Measurements from ENCODE around the gene LMF1. TPM values are rescaled to one million over a fixed set of nuclear protein-coding genes. Genes with fewer than 3 reads are reported as not detected.

LMF1 gene
- total and polyA plus RNA-seq, 2 of the 13 experiments (the other 11 are each of a cell fraction or from before 2014, with no cell fraction given) = 6.8 to 8.5 TPM

- TF ChIP-seq HMGXB3 (CRISPR knock-in tag; IDR thresholded peaks at IDR 0.05; ENCODE audit: borderline replicate concordance) (no peak), SSRP1 (CRISPR knock-in tag; IDR thresholded peaks at IDR 0.05) (no peak), RERE (CRISPR knock-in tag; IDR thresholded peaks at IDR 0.05; ENCODE audit: low read depth) (no peak), ZNF546 (CRISPR knock-in tag; conservative IDR thresholded peaks at IDR 0.05) (no peak), ZNF446 (CRISPR knock-in tag; IDR thresholded peaks at IDR 0.05) (no peak), MEF2D (CRISPR knock-in tag; IDR thresholded peaks at IDR 0.05) (no peak), TEAD2 (CRISPR knock-in tag; IDR thresholded peaks at IDR 0.05) (no peak), CEBPZ (IDR thresholded peaks at IDR 0.05; ENCODE audit: low read length) (no peak), NFIC (IDR thresholded peaks at IDR 0.05; ENCODE audit: low read length) (no peak), DR1 (CRISPR knock-in tag; IDR thresholded peaks at IDR 0.05) (no peak), NR2F1 (CRISPR knock-in tag; IDR thresholded peaks at IDR 0.05) (peak in 1 of 2 experiments; percentile 28; a peak in 1 of 4 replicates), TFAP4 (IDR thresholded peaks at IDR 0.05; ENCODE audit: borderline replicate concordance, low read depth) (peak; percentile 39; the same call in 1 of the 2 replicates), PPARG (CRISPR knock-in tag; conservative IDR thresholded peaks at IDR 0.05) (no peak), ZBTB38 (CRISPR knock-in tag; IDR thresholded peaks at IDR 0.05) (peak; percentile 67)
- TF ChIP-seq, protein P1, sequence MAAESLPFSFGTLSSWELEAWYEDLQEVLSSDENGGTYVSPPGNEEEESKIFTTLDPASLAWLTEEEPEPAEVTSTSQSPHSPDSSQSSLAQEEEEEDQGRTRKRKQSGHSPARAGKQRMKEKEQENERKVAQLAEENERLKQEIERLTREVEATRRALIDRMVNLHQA (CRISPR knock-in tag; IDR thresholded peaks at IDR 0.05) = no peak
Measured at GRCh38 chr16:908526-909155, 62.1 kb downstream of the LMF1 start (continued).

Measured in HepG2 (cell line).